B cell (primary cell): ENCODE results near the gene E2F2. TPM values are rescaled to one million over a fixed set of nuclear protein-coding genes. Genes with fewer than 3 reads are reported as not detected.

Experiments
- ATAC-seq: fragments of 200-7000 bp; cut with Tn5 transposase; one replicate; pipeline ENCODE4 v1.10.0; 2021; ENCODE audit warnings: low read depth, mild to moderate bottlenecking, moderate number of reproducible peaks, moderate library complexity
- CTCF ChIA-PET: fragments of 350-600 bp; sonication (Branson Sonifier 250); formaldehyde crosslinking; loops from one replicate; lab custom pipeline; 2021; ENCODE audit warnings: antibody characterized with exemption, inconsistent platforms; lab: Charles Lee
- POLR2A ChIA-PET: fragments of 350-600 bp; sonication (Branson Sonifier 250); formaldehyde crosslinking; loops from one replicate; lab custom pipeline; 2021; ENCODE audit warnings: antibody characterized with exemption; lab: Charles Lee
- DNase-seq: peaks from one replicate; pipeline ENCODE4 v3.0.0; 2013
- H2AFZ ChIP-seq: 2 replicates; pipeline ENCODE4 v1.6.1; 2012; ENCODE audit warnings: mild to moderate bottlenecking, low read depth, low read length; ENCODE audit not compliant: insufficient read depth, poor library complexity, severe bottlenecking
- H3K27ac ChIP-seq, 2 donors: 1 replicate in 1 of 2; 2 replicates in 1 of 2; pipeline ENCODE4 v1.5.1; 2012 to 2013; ENCODE audit warnings: low read length in 2 of 2, mild to moderate bottlenecking in 2 of 2, moderate library complexity in 1 of 2
- H3K27me3 ChIP-seq, 4 experiments: fragments of 200-600 bp in 1 of 4; sonication (generic) in 1 of 4; replicated peaks in 1 of 4; 1 replicate in 2 of 4; 2 replicates in 2 of 4; pipeline versions ENCODE4 v1.6.1 to v1.7.0; 2013 to 2016; ENCODE audit warnings: low read length in 3 of 4, mild to moderate bottlenecking in 2 of 4, mixed read lengths in 1 of 4, moderate library complexity in 1 of 4; ENCODE audit not compliant: insufficient read depth in 4 of 4, control insufficient read depth in 3 of 4; ENCODE audit errors: control extremely low read depth in 1 of 4
- H3K36me3 ChIP-seq, 2 experiments: replicated peaks in 1 of 2; 1 replicate in 1 of 2; 2 replicates in 1 of 2; pipeline versions ENCODE4 v1.6.1 to v1.7.1; 2013; ENCODE audit warnings: low read length in 1 of 2; ENCODE audit not compliant: insufficient read depth in 2 of 2, control insufficient read depth in 1 of 2; ENCODE audit errors: control extremely low read depth in 1 of 2, extremely low read depth in 1 of 2
- H3K4me1 ChIP-seq, 2 donors: fragments of 200-600 bp in 1 of 2; sonication (generic) in 1 of 2; 1 replicate in 1 of 2; 2 replicates in 1 of 2; pipeline versions ENCODE4 v1.5.1 to v1.6.1; 2013 to 2017; ENCODE audit warnings: low read length in 2 of 2; ENCODE audit not compliant: control insufficient read depth in 2 of 2, insufficient read depth in 2 of 2
- H3K4me2 ChIP-seq: replicated peaks from 2 replicates; pipeline ENCODE3; 2012; ENCODE audit warnings: mild to moderate bottlenecking, low read depth, low read length; ENCODE audit not compliant: poor library complexity, severe bottlenecking
- H3K4me3 ChIP-seq, 5 experiments: fragments of 200-600 bp in 1 of 5; sonication (generic) in 1 of 5; 1 replicate in 3 of 5; 2 replicates in 2 of 5; pipeline versions ENCODE4 v1.5.1 to v1.7.0; 2011 to 2016; ENCODE audit warnings: low read length in 4 of 5, mild to moderate bottlenecking in 4 of 5, low read depth in 2 of 5, control low read depth in 1 of 5, moderate library complexity in 1 of 5; ENCODE audit not compliant: insufficient read depth in 1 of 5; ENCODE audit errors: control extremely low read depth in 1 of 5, extremely low read depth in 1 of 5
- H3K79me2 ChIP-seq: fragments of 200-600 bp; sonication (generic); one replicate; pipeline ENCODE4 v1.6.0; 2016; ENCODE audit warnings: low read length; ENCODE audit not compliant: control insufficient read depth, insufficient read depth
- H3K9ac ChIP-seq: fragments of 200-600 bp; sonication (generic); 2 replicates; pipeline ENCODE4 v1.6.1; 2017; ENCODE audit warnings: mild to moderate bottlenecking, low read length, moderate library complexity
- H3K9me3 ChIP-seq, 3 donors: one replicate each; pipeline versions ENCODE4 v1.6.1 to v1.7.1; 2013; ENCODE audit warnings: low read length in 2 of 3; ENCODE audit not compliant: control insufficient read depth in 2 of 3, insufficient read depth in 1 of 3; ENCODE audit errors: control extremely low read depth in 1 of 3
- H4K20me1 ChIP-seq: 2 replicates; pipeline ENCODE4 v1.6.0; 2012; ENCODE audit warnings: mild to moderate bottlenecking, low read length; ENCODE audit not compliant: insufficient read depth, control insufficient read depth, poor library complexity, severe bottlenecking
- H3K27ac Mint-ChIP-seq: one replicate; pipeline ENCODE4 v1.8.0; 2021; ENCODE audit warnings: mixed read lengths
- H3K27me3 Mint-ChIP-seq: one replicate; pipeline ENCODE4 v1.8.0; 2021; ENCODE audit warnings: mixed read lengths
- H3K4me1 Mint-ChIP-seq: one replicate; pipeline ENCODE4 v1.8.0; 2021; ENCODE audit warnings: mixed read lengths
- H3K4me3 Mint-ChIP-seq: one replicate; pipeline ENCODE4 v1.8.0; 2021; ENCODE audit warnings: mixed read lengths
- H3K9me3 Mint-ChIP-seq: one replicate; pipeline ENCODE4 v1.8.0; 2022; ENCODE audit warnings: mixed read lengths; ENCODE audit not compliant: insufficient read depth
- EZH2 ChIP-seq: IDR thresholded peaks from 2 replicates; pipeline ENCODE4 v1.6.1; 2012; ENCODE audit warnings: borderline replicate concordance, low read depth, mild to moderate bottlenecking, moderate library complexity, low read length; ENCODE audit not compliant: insufficient read depth, poor library complexity, severe bottlenecking
- WGBS: methylation state at CpG from one replicate; pipeline ENCODE4 v1.1.5; 2013; ENCODE audit warnings: missing lambda C conversion rate; ENCODE audit not compliant: insufficient coverage; 5-methylcytosine and 5-hydroxymethylcytosine counted together
- intact Hi-C: fragments of 100-400 bp; cut with micrococcal nuclease; formaldehyde crosslinking; loops from one replicate; pipeline ENCODE4 v1.10.0; 2022
- polyA plus RNA-seq: library from polyadenylated mRNA; depleted of rRNA; stranded (reverse); fragments of >200 nt; gene quantifications from 2 replicates; pipeline ENCODE4 v1.2.3, GENCODE V29; 2012
- total RNA-seq, 2 donors: library from RNA; stranded (reverse); fragments of 120-200 nt in 1 of 2; gene quantifications; 1 replicate in 1 of 2; 2 replicates in 1 of 2; pipeline versions ENCODE4 v1.2.3 to v1.2.4, GENCODE V29; 2013 to 2022
- TF ChIP-seq, protein P1 (sequence below): fragments of 200-600 bp; IDR thresholded peaks from one replicate; pipeline ENCODE4 v1.8.0; 2022; ENCODE audit warnings: antibody characterized with exemption, mild to moderate bottlenecking

Gene E2F2
- total and polyA plus RNA-seq, 2 donors (not counting 1 experiment from before 2014, with no cell fraction given): 2.4 to 3.2 TPM

DNA sequence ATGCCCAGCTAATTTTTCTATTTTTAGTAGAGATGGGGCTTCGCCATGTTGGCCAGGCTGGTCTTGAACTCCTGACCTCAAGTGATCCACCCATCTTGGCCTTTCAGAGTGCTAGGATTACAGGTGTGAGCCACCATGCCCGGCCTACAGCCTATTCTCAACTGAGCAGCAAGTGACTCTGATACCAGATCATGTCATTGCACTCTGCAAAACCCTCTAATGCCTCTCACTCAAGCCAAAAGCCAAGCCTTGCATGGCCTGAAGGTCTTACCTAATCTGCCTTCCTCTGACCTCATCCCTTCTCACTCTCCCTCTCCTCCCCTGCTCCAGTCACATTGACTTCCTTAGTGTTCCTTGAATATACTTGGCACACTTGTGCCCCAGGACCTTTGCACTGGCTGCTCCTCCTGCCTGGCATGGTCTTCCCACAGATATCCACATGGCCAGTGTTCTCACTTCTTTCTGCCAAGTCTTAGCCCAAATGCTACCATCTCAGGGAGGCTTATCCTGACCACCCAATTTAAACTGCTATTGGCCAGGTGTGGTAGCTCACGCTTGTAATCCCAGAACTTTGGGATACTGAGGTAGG lies 38.8 kb downstream of the E2F2 start:
- H3K9me3 ChIP-seq: no peaks in the 10 kb centered on the region
- H4K20me1 ChIP-seq: no peaks in the 10 kb centered on the region
- H3K4me1 ChIP-seq: peaks cover 0 to 2% of the 10 kb centered on the region in 2 donors
- Mint-ChIP-seq H3K9me3 (no peaks in the 10 kb centered on the region), H3K4me3 (no peak overlapping the region), H3K27ac (no peak overlapping the region), H3K4me1 (peaks cover 2% of the 10 kb centered on the region), H3K27me3 (peaks cover 28% of the 10 kb centered on the region)
- no peak overlapping the region for H3K4me2 ChIP-seq
- POLR2A ChIA-PET: interaction anchor here (0.7 kb wide), 1 partner anchor 36 kb away, joined by 3 read pairs; no protein-coding TSS in a partner anchor
- TF ChIP-seq, protein P1, sequence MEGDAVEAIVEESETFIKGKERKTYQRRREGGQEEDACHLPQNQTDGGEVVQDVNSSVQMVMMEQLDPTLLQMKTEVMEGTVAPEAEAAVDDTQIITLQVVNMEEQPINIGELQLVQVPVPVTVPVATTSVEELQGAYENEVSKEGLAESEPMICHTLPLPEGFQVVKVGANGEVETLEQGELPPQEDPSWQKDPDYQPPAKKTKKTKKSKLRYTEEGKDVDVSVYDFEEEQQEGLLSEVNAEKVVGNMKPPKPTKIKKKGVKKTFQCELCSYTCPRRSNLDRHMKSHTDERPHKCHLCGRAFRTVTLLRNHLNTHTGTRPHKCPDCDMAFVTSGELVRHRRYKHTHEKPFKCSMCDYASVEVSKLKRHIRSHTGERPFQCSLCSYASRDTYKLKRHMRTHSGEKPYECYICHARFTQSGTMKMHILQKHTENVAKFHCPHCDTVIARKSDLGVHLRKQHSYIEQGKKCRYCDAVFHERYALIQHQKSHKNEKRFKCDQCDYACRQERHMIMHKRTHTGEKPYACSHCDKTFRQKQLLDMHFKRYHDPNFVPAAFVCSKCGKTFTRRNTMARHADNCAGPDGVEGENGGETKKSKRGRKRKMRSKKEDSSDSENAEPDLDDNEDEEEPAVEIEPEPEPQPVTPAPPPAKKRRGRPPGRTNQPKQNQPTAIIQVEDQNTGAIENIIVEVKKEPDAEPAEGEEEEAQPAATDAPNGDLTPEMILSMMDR: no peak
- TF ChIP-seq EZH2: no peak
- no peaks in the 10 kb centered on the region for H3K79me2 ChIP-seq
- WGBS: 86% methylated on average over 3 of the region's 3 CpGs
- no peak for DNase-seq
- no peak for ATAC-seq
- H3K4me3 ChIP-seq: no peak overlapping the region
- CTCF ChIA-PET: interaction anchor here (11.7 kb wide), 1 partner anchor 50 kb away, joined by 446 read pairs; no protein-coding TSS in a partner anchor
- H3K9ac ChIP-seq: no peak overlapping the region
- peaks cover 0 to 11% (median 7%) of the 10 kb centered on the region in 4 experiments for H3K27me3 ChIP-seq
- H3K36me3 ChIP-seq: no peaks in the 10 kb centered on the region
- no peak overlapping the region for H3K27ac ChIP-seq
- H2AFZ ChIP-seq: no peak overlapping the region
- intact Hi-C loops: no loop called here

DNA sequence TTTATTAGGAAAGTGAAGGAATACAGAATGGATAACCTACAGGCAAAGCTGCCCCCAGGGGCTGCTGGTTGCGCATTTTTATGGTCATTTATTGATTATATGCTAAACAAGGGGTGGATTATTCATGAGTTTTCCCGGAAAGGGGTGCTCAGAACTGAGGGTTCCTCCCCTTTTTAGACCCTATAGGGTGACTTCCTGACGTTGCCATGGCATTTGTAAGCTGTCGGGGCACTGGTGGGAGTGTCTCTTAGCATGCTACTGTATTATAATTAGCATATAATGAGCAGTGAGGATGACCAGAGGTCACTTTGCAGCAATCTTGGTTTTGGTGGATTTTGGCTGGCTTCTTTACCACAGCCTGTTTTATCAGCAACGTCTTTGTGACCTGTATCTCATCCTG lies 41.2 kb downstream of the E2F2 start:
- no peaks in the 10 kb centered on the region for H3K36me3 ChIP-seq
- DNase-seq (no peak), ATAC-seq (no peak)
- no peak overlapping the region for H3K27ac ChIP-seq
- intact Hi-C loops: no loop called here
- TF ChIP-seq, protein P1: no peak
- TF ChIP-seq EZH2: no peak
- Mint-ChIP-seq H3K27ac (no peak overlapping the region), H3K9me3 (no peaks in the 10 kb centered on the region), H3K27me3 (peaks cover 28% of the 10 kb centered on the region), H3K4me3 (no peak overlapping the region), H3K4me1 (peaks cover 3% of the 10 kb centered on the region)
- H4K20me1 ChIP-seq: no peaks in the 10 kb centered on the region
- H2AFZ ChIP-seq: no peak overlapping the region
- peaks cover 0 to 11% (median 7%) of the 10 kb centered on the region in 4 experiments for H3K27me3 ChIP-seq
- no peak overlapping the region for H3K4me3 ChIP-seq
- H3K4me2 ChIP-seq: no peak overlapping the region
- WGBS: 100% methylated on average over 1 of the region's 5 CpGs
- no peaks in the 10 kb centered on the region for H3K79me2 ChIP-seq
- H3K9ac ChIP-seq: no peak overlapping the region
- POLR2A ChIA-PET: interaction anchor here (0.6 kb wide), 1 partner anchor 294 kb away, joined by 7 read pairs; no protein-coding TSS in a partner anchor
- H3K4me1 ChIP-seq: peaks cover 3% of the 10 kb centered on the region in 2 donors
- CTCF ChIA-PET: interaction anchor here (2.0 kb wide), 1 partner anchor 50 kb away, joined by 7 read pairs; no protein-coding TSS in a partner anchor
- H3K9me3 ChIP-seq: no peaks in the 10 kb centered on the region
